NB4 (cell line): ENCODE results near the gene TTC5.

Experiments used
- CTCF ChIP-seq: IDR thresholded peaks from one replicate; pipeline ENCODE4 v1.5.1; 2012; ENCODE audit warnings: low read depth, low read length
- MAX ChIP-seq: IDR thresholded peaks from 2 replicates; pipeline ENCODE4 v1.6.1; 2011; ENCODE audit warnings: low read depth, low read length

- TF ChIP-seq CTCF, result no peak
- no peak; the same call in 1 of the 2 replicates for TF ChIP-seq MAX
Measured at GRCh38 chr14:20343092-20343861, 37.5 kb upstream of the TTC5 start, which contains the start of gene PARP2.
